Body of pancreas (tissue), 4 donors: ENCODE results near the gene DGKG. TPM values are rescaled to one million over a fixed set of nuclear protein-coding genes. Genes with fewer than 3 reads are reported as not detected.

ENCODE experiments used
- ATAC-seq: fragments of 150-250 bp; one replicate; pipeline ENCODE4 v1.9.1; 2016
- DNase-seq, 4 donors: peaks; one replicate each; pipeline ENCODE4 v3.0.0-alpha.2; 2019
- H3K27ac ChIP-seq, 4 donors: fragments of 200-600 bp; sonication (generic); 1 replicate in 3 of 4; 2 replicates in 1 of 4; pipeline versions ENCODE4 v1.5.1 to v1.6.1; 2016 to 2019; ENCODE audit warnings: mild to moderate bottlenecking in 1 of 4, mixed read lengths in 1 of 4, moderate library complexity in 1 of 4
- H3K27me3 ChIP-seq, 2 donors: fragments of 200-600 bp; sonication (generic); one replicate each; pipeline ENCODE4 v1.6.0; 2016; ENCODE audit warnings: mild to moderate bottlenecking in 1 of 2
- H3K36me3 ChIP-seq, 2 donors: fragments of 200-600 bp; sonication (generic); replicated peaks in 1 of 2; 2 replicates each; pipeline ENCODE4 v1.5.1; 2016; ENCODE audit warnings: low read depth in 2 of 2; ENCODE audit not compliant: insufficient read depth in 1 of 2
- H3K4me1 ChIP-seq: fragments of 200-600 bp; sonication (generic); one replicate; pipeline ENCODE4 v1.6.0; 2016
- H3K4me3 ChIP-seq, 2 donors: fragments of 200-600 bp; sonication (generic); 1 replicate in 1 of 2; 2 replicates in 1 of 2; pipeline ENCODE4 v1.5.1; 2016 to 2019
- H3K9me3 ChIP-seq, 3 donors: fragments of 200-600 bp; sonication (generic); 1 replicate in 2 of 3; 2 replicates in 1 of 3; pipeline ENCODE4 v1.5.1; 2016
- CTCF ChIP-seq, 7 experiments: fragments of 450-650 bp in 4 of 7; fragments of 200-600 bp in 3 of 7; sonication (generic) in 3 of 7; IDR thresholded peaks; one replicate each; pipeline ENCODE4 v1.5.1; 2016 to 2019; ENCODE audit warnings: antibody characterized with exemption in 7 of 7
- POLR2A ChIP-seq, 3 donors: fragments of 450-650 bp; IDR thresholded peaks; one replicate each; pipeline ENCODE4 v1.6.1; 2016; ENCODE audit warnings: antibody characterized with exemption in 3 of 3, mild to moderate bottlenecking in 2 of 3
- WGBS, 2 donors: methylation state at CpG; one replicate each; pipeline ENCODE4 v1.1.5; 2017; 5-methylcytosine and 5-hydroxymethylcytosine counted together
- intact Hi-C: fragments of 100-400 bp; cut with DNase I; formaldehyde crosslinking; loops from one replicate; pipeline ENCODE4 v1.15.1; 2023
- total RNA-seq, 2 donors: library from RNA; depleted of rRNA; stranded (reverse); fragments of >200 nt; gene quantifications; one replicate each; pipeline ENCODE4 v1.1.0, GENCODE V29; 2016

Gene DGKG
- total RNA-seq, 2 donors from 2014 or later, result 0.78 to 16.2 TPM

- intact Hi-C loops, result no loop called here
- no peaks in the 10 kb centered on the region for H3K27me3 ChIP-seq
- H3K36me3 ChIP-seq, result no peaks in the 10 kb centered on the region
- DNase-seq (no peak), ATAC-seq (no peak)
- WGBS, 2 donors, result 80 to 83% methylated on average over 2 of the region's 2 CpGs
- H3K27ac ChIP-seq, result no peak overlapping the region
- no peaks in the 10 kb centered on the region for H3K4me1 ChIP-seq
- no peak for TF ChIP-seq CTCF (IDR thresholded peaks at IDR 0.05)
- TF ChIP-seq POLR2A (IDR thresholded peaks at IDR 0.05), result no peak
- H3K9me3 ChIP-seq, result no peaks in the 10 kb centered on the region
- no peak overlapping the region for H3K4me3 ChIP-seq
Observed at GRCh38 chr3:186290796-186291195, 71.2 kb downstream of the DGKG start.

GRCh38 chr3:186287711-186288110 is 74.3 kb downstream of the DGKG start:
- H3K27ac ChIP-seq, result no peak overlapping the region
- no peak for ATAC-seq

GRCh38 chr3:186286114-186286513 is 75.9 kb downstream of the DGKG start:
- no peaks in the 10 kb centered on the region for H3K9me3 ChIP-seq
- no peak for TF ChIP-seq POLR2A (IDR thresholded peaks at IDR 0.05)
- no peak for TF ChIP-seq CTCF (IDR thresholded peaks at IDR 0.05)
- intact Hi-C loops, result no loop called here
- no peak for DNase-seq
- H3K4me1 ChIP-seq, result no peaks in the 10 kb centered on the region
- H3K4me3 ChIP-seq, result no peak overlapping the region
- H3K27ac ChIP-seq, result no peak overlapping the region
- no peaks in the 10 kb centered on the region for H3K36me3 ChIP-seq
- no peaks in the 10 kb centered on the region for H3K27me3 ChIP-seq
- whole genome bisulfite sequencing, 2 donors, result 82 to 92% methylated on average over 5 of the region's 5 CpGs
- no peak for ATAC-seq

More at GRCh38 chr3:186287711-186288110, 74.3 kb downstream of the DGKG start:
- no peak for DNase-seq
- Histone ChIP-seq H3K4me3 (no peak overlapping the region), H3K27me3 (no peaks in the 10 kb centered on the region), H3K36me3 (no peaks in the 10 kb centered on the region), H3K4me1 (no peaks in the 10 kb centered on the region), H3K9me3 (no peaks in the 10 kb centered on the region)
- TF ChIP-seq CTCF (IDR thresholded peaks at IDR 0.05) (no peak), POLR2A (IDR thresholded peaks at IDR 0.05) (no peak)
- intact Hi-C loops, result no loop called here

GRCh38 chr3:186284661-186285060 is 77.4 kb downstream of the DGKG start:
- TF ChIP-seq POLR2A (IDR thresholded peaks at IDR 0.05) (no peak), CTCF (IDR thresholded peaks at IDR 0.05) (no peak)
- ATAC-seq (no peak), DNase-seq (no peak)
- no peaks in the 10 kb centered on the region for H3K36me3 ChIP-seq
- no peak overlapping the region for H3K4me3 ChIP-seq
- 82 to 83% methylated on average over 6 of the region's 6 CpGs for WGBS, 2 donors
- H3K4me1 ChIP-seq, result no peaks in the 10 kb centered on the region
- no peaks in the 10 kb centered on the region for H3K27me3 ChIP-seq
- intact Hi-C loops, result no loop called here
- no peaks in the 10 kb centered on the region for H3K9me3 ChIP-seq
- H3K27ac ChIP-seq, result no peak overlapping the region

- TF ChIP-seq CTCF (IDR thresholded peaks at IDR 0.05) (no peak), POLR2A (IDR thresholded peaks at IDR 0.05) (no peak)
- no peaks in the 10 kb centered on the region for H3K36me3 ChIP-seq
- 93 to 97% methylated on average over 8 of the region's 8 CpGs for WGBS, 2 donors
- no peaks in the 10 kb centered on the region for H3K9me3 ChIP-seq
- DNase-seq, result no peak
- intact Hi-C loops, result no loop called here
- H3K4me3 ChIP-seq, result no peak overlapping the region
- H3K27me3 ChIP-seq, result no peaks in the 10 kb centered on the region
- ATAC-seq, result no peak
- no peaks in the 10 kb centered on the region for H3K4me1 ChIP-seq
- no peak overlapping the region for H3K27ac ChIP-seq
Observed at GRCh38 chr3:186284349-186284652, 77.7 kb downstream of the DGKG start.
